ENCODE measurements around the gene PRKN.

The PRKN gene

GRCh38 chr6:161453558-161453957, 1274.0 kb downstream of the PRKN start:
- no peak for DNase-seq
- no peak for TF ChIP-seq POLR2A (IDR thresholded peaks at IDR 0.05; ENCODE audit: low read length)
- no peak for TF ChIP-seq GATA1 (IDR thresholded peaks at IDR 0.05; ENCODE audit: low read depth, low read length)

- DNase-seq: no peak
- no peak for TF ChIP-seq POLR2A (IDR thresholded peaks at IDR 0.05; ENCODE audit: low read length)
- TF ChIP-seq GATA1 (IDR thresholded peaks at IDR 0.05; ENCODE audit: low read depth, low read length): no peak
Measured at GRCh38 chr6:161452241-161452640, 1275.3 kb downstream of the PRKN start.

GRCh38 chr6:161449521-161449920, 1278.0 kb downstream of the PRKN start:
- TF ChIP-seq POLR2A (IDR thresholded peaks at IDR 0.05; ENCODE audit: low read length): no peak
- TF ChIP-seq GATA1 (IDR thresholded peaks at IDR 0.05; ENCODE audit: low read depth, low read length): no peak
- no peak for DNase-seq

GRCh38 chr6:161446949-161447348, 1280.6 kb downstream of the PRKN start:
- no peak for DNase-seq
- no peak for TF ChIP-seq POLR2A (IDR thresholded peaks at IDR 0.05; ENCODE audit: low read length)
- no peak for TF ChIP-seq GATA1 (IDR thresholded peaks at IDR 0.05; ENCODE audit: low read depth, low read length)

- TF ChIP-seq GATA1 (IDR thresholded peaks at IDR 0.05; ENCODE audit: low read depth, low read length): no peak
- no peak for TF ChIP-seq POLR2A (IDR thresholded peaks at IDR 0.05; ENCODE audit: low read length)
- DNase-seq: no peak
Measured at GRCh38 chr6:161446296-161446925, 1281.2 kb downstream of the PRKN start.

GRCh38 chr6:161445021-161445799, 1282.4 kb downstream of the PRKN start:
- TF ChIP-seq POLR2A (IDR thresholded peaks at IDR 0.05; ENCODE audit: low read length) (no peak), GATA1 (IDR thresholded peaks at IDR 0.05; ENCODE audit: low read depth, low read length) (no peak)
- no peak for DNase-seq

- no peak for DNase-seq
- TF ChIP-seq POLR2A (IDR thresholded peaks at IDR 0.05; ENCODE audit: low read length) (no peak), GATA1 (IDR thresholded peaks at IDR 0.05; ENCODE audit: low read depth, low read length) (no peak)
Measured at GRCh38 chr6:161444464-161444863, 1283.1 kb downstream of the PRKN start.

- TF ChIP-seq GATA1 (IDR thresholded peaks at IDR 0.05; ENCODE audit: low read depth, low read length) (no peak), POLR2A (IDR thresholded peaks at IDR 0.05; ENCODE audit: low read length) (no peak)
- no peak for DNase-seq
Measured at GRCh38 chr6:161443848-161444247, 1283.7 kb downstream of the PRKN start.

GRCh38 chr6:161442420-161442819, 1285.1 kb downstream of the PRKN start:
- TF ChIP-seq POLR2A (IDR thresholded peaks at IDR 0.05; ENCODE audit: low read length): no peak
- no peak for TF ChIP-seq GATA1 (IDR thresholded peaks at IDR 0.05; ENCODE audit: low read depth, low read length)
- DNase-seq: no peak

- DNase-seq: no peak
- no peak for TF ChIP-seq GATA1 (IDR thresholded peaks at IDR 0.05; ENCODE audit: low read depth, low read length)
- TF ChIP-seq POLR2A (IDR thresholded peaks at IDR 0.05; ENCODE audit: low read length): no peak
Measured at GRCh38 chr6:161440299-161440698, 1287.3 kb downstream of the PRKN start.

- no peak for DNase-seq
- no peak for TF ChIP-seq GATA1 (IDR thresholded peaks at IDR 0.05; ENCODE audit: low read depth, low read length)
- no peak for TF ChIP-seq POLR2A (IDR thresholded peaks at IDR 0.05; ENCODE audit: low read length)
Measured at GRCh38 chr6:161439093-161439492, 1288.5 kb downstream of the PRKN start.

- TF ChIP-seq POLR2A (IDR thresholded peaks at IDR 0.05; ENCODE audit: low read length) (no peak), GATA1 (IDR thresholded peaks at IDR 0.05; ENCODE audit: low read depth, low read length) (no peak)
- DNase-seq: no peak
Measured at GRCh38 chr6:161438430-161439030, 1289.0 kb downstream of the PRKN start.

GRCh38 chr6:161437851-161438250, 1289.7 kb downstream of the PRKN start:
- no peak for DNase-seq
- TF ChIP-seq GATA1 (IDR thresholded peaks at IDR 0.05; ENCODE audit: low read depth, low read length) (no peak), POLR2A (IDR thresholded peaks at IDR 0.05; ENCODE audit: low read length) (no peak)

- no peak for DNase-seq
- no peak for TF ChIP-seq POLR2A (IDR thresholded peaks at IDR 0.05; ENCODE audit: low read length)
- no peak for TF ChIP-seq GATA1 (IDR thresholded peaks at IDR 0.05; ENCODE audit: low read depth, low read length)
Measured at GRCh38 chr6:161436106-161436876, 1291.3 kb downstream of the PRKN start.
